CD8-positive, alpha-beta memory T cell (primary cell): ENCODE results near the gene TMEM37. TPM values are rescaled to one million over a fixed set of nuclear protein-coding genes. Genes with fewer than 3 reads are reported as not detected.
A peak's percentile ranks its signal among the peaks of the same experiment; 100 is the strongest.

Source experiments
- CTCF ChIA-PET: fragments of 350-600 bp; sonication (Branson Sonifier 250); formaldehyde crosslinking; loops from one replicate; lab custom pipeline; 2021; ENCODE audit warnings: antibody characterized with exemption; lab: Charles Lee
- POLR2A ChIA-PET: fragments of 350-600 bp; sonication (Branson Sonifier 250); formaldehyde crosslinking; loops from one replicate; lab custom pipeline; 2021; ENCODE audit warnings: antibody characterized with exemption; lab: Charles Lee
- DNase-seq, 5 donors: peaks; one replicate each; pipeline versions ENCODE4 v3.0.0 to v3.0.0-alpha.2; 2020 to 2022; ENCODE audit warnings: mixed read lengths in 1 of 5
- H3K27ac ChIP-seq: one replicate; pipeline ENCODE4 v1.7.0; 2013; ENCODE audit warnings: low read depth, mild to moderate bottlenecking, low read length, moderate library complexity
- H3K27me3 ChIP-seq: 2 replicates; pipeline ENCODE4 v1.7.0; 2013; ENCODE audit warnings: low read length, mild to moderate bottlenecking; ENCODE audit not compliant: insufficient read depth, poor library complexity, severe bottlenecking
- H3K36me3 ChIP-seq: 2 replicates; pipeline ENCODE4 v1.7.0; 2013; ENCODE audit warnings: mild to moderate bottlenecking, low read length, moderate library complexity; ENCODE audit not compliant: insufficient read depth
- H3K4me1 ChIP-seq: 2 replicates; pipeline ENCODE4 v1.7.0; 2013; ENCODE audit warnings: mild to moderate bottlenecking, low read length, moderate library complexity; ENCODE audit not compliant: insufficient read depth
- H3K4me3 ChIP-seq: 2 replicates; pipeline ENCODE4 v1.7.0; 2013; ENCODE audit warnings: mild to moderate bottlenecking, low read length
- H3K9me3 ChIP-seq: 2 replicates; pipeline ENCODE4 v1.7.0; 2013; ENCODE audit warnings: mild to moderate bottlenecking, low read length
- H3K27ac Mint-ChIP-seq, 8 donors: one replicate each; pipeline ENCODE4 v1.8.0; 2020 to 2021; ENCODE audit warnings: mixed read lengths in 8 of 8, mild to moderate bottlenecking in 6 of 8, inconsistent platforms in 3 of 8, moderate library complexity in 3 of 8
- H3K27me3 Mint-ChIP-seq, 2 donors: one replicate each; pipeline ENCODE4 v1.8.0; 2020 to 2021; ENCODE audit warnings: mixed read lengths in 2 of 2, mild to moderate bottlenecking in 1 of 2, moderate library complexity in 1 of 2
- H3K36me3 Mint-ChIP-seq, 3 donors: one replicate each; pipeline ENCODE4 v1.8.0; 2020 to 2021; ENCODE audit warnings: mixed read lengths in 3 of 3, inconsistent platforms in 1 of 3, mild to moderate bottlenecking in 1 of 3
- H3K4me1 Mint-ChIP-seq, 3 donors: one replicate each; pipeline ENCODE4 v1.8.0; 2020 to 2021; ENCODE audit warnings: mixed read lengths in 3 of 3, inconsistent platforms in 1 of 3, mild to moderate bottlenecking in 1 of 3
- H3K4me3 Mint-ChIP-seq, 7 donors: one replicate each; pipeline ENCODE4 v1.8.0; 2020 to 2021; ENCODE audit warnings: mixed read lengths in 7 of 7, mild to moderate bottlenecking in 6 of 7, moderate library complexity in 4 of 7, inconsistent platforms in 2 of 7
- H3K9me3 Mint-ChIP-seq, 5 donors: one replicate each; pipeline ENCODE4 v1.8.0; 2020 to 2022; ENCODE audit warnings: mixed read lengths in 5 of 5, mild to moderate bottlenecking in 3 of 5, moderate library complexity in 2 of 5, inconsistent platforms in 1 of 5
- polyA plus RNA-seq: library from polyadenylated mRNA; unstranded; fragments of 300-500 nt; fragmentation: Illumina TruSeq; gene quantifications from one replicate; pipeline ENCODE4 v1.2.3, GENCODE V29; 2021
- total RNA-seq, 2 experiments: library from RNA; stranded (reverse); gene quantifications; one replicate each; pipeline ENCODE4 v1.2.3, GENCODE V29; 2021

TMEM37 gene
- total and polyA plus RNA-seq, 3 experiments from 2014 or later = not detected

DNA sequence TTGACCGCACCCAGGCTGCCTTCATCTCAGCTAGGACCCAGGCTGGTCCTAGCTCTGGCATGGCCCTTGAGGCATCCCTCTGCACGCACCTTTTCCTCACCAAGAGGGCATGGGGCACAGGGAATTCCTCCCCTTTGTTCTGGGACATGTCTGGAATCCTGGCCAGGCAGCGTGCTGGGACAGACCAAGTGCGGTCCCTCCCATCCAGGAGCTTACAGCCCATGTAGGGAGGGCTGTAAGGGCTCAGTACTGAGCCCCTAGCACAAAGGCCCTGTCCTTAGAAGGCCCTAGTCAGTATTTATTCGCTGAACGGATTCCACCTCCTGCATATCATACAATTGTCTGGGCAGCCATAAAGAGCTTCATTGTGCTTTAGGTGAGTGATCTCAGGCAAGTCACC lies 3.0 kb downstream of the TMEM37 start:
- ChIA-PET POLR2A (no interaction called here), CTCF (no interaction called here)
- Histone ChIP-seq H3K36me3 (no peaks in the 10 kb centered on the region), H3K27me3 (peaks cover 11% of the 10 kb centered on the region), H3K27ac (no peak overlapping the region), H3K4me3 (no peak overlapping the region), H3K9me3 (no peaks in the 10 kb centered on the region), H3K4me1 (no peaks in the 10 kb centered on the region)
- peaks cover 4 to 9% (median 8%) of the 10 kb centered on the region in 3 donors for H3K4me1 Mint-ChIP-seq
- no peak overlapping the region for H3K27ac Mint-ChIP-seq
- H3K27me3 Mint-ChIP-seq = peaks cover 29 to 65% of the 10 kb centered on the region in 2 donors
- H3K36me3 Mint-ChIP-seq = no peaks in the 10 kb centered on the region
- no peaks in the 10 kb centered on the region for H3K9me3 Mint-ChIP-seq
- H3K4me3 Mint-ChIP-seq = no peak overlapping the region
- no peak for DNase-seq

DNA sequence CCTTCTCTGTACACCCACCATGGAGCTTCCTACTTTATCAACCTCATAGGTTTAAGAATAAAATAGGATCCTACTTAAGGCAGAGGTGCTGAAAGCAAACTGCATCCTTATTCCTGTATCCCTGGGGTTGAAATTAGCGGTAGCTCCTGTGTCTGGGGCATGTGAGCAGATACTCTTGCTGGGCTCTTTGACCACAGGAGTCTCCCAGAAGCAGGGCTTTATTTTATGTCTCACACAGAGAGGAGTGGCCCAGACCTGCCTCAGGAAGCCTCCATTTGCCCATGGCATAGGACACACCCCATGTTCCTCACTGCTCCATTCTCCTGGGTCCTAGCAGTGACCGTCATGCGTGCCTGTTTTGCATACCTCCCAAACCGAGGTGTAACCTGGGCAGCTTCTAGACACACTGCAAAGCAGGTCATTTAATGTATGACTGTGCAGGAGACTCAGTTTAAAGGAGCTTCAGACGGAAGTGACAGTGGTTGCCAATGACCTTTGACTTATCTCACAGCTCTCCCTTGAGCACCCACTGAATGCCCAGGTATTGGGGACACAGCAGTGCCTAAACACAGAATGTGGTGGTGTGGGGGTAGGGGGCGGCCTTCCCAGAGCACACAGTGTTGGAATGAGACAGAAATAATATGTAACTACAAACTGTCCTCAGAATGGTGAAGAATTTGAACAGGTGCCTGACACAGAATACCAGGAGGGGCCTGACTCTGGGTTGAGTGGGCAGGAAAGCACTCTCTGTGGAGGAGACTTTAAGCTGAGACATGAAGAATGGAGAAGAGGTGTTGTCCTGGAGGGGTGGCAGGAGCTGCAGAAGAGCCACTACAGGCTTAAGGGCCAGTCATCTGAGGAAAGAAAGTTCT lies 3.7 kb downstream of the TMEM37 start:
- no peaks in the 10 kb centered on the region for H3K36me3 Mint-ChIP-seq
- no peak for DNase-seq
- H3K9me3 Mint-ChIP-seq = no peaks in the 10 kb centered on the region
- Histone ChIP-seq H3K4me1 (no peaks in the 10 kb centered on the region), H3K36me3 (no peaks in the 10 kb centered on the region), H3K27me3 (peaks cover 8% of the 10 kb centered on the region), H3K4me3 (no peak overlapping the region), H3K27ac (no peak overlapping the region), H3K9me3 (no peaks in the 10 kb centered on the region)
- peaks cover 24 to 60% of the 10 kb centered on the region in 2 donors for H3K27me3 Mint-ChIP-seq
- ChIA-PET POLR2A (no interaction called here), CTCF (no interaction called here)
- no peak overlapping the region for H3K4me3 Mint-ChIP-seq
- no peak overlapping the region for H3K27ac Mint-ChIP-seq
- peaks cover 4 to 9% (median 8%) of the 10 kb centered on the region in 3 donors for H3K4me1 Mint-ChIP-seq

DNA sequence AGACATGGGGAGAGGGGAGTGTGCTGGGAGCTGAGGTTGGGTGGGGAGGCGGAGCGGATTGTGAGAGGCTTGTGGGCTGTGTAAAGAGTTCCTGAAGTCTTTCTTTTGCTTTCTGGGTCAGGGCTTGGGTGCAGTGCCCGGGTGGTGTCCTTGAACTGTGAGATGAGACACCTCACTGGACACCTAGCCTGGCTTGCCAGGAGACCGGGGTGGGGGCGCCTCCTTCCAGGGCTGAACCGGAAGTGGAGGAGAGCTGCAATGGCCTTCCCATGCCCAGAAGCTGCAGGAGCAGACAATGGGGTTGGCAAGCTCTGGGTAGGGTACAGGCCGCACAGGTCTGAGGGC lies 4.3 kb downstream of the TMEM37 start:
- H3K36me3 Mint-ChIP-seq = no peaks in the 10 kb centered on the region

DNA sequence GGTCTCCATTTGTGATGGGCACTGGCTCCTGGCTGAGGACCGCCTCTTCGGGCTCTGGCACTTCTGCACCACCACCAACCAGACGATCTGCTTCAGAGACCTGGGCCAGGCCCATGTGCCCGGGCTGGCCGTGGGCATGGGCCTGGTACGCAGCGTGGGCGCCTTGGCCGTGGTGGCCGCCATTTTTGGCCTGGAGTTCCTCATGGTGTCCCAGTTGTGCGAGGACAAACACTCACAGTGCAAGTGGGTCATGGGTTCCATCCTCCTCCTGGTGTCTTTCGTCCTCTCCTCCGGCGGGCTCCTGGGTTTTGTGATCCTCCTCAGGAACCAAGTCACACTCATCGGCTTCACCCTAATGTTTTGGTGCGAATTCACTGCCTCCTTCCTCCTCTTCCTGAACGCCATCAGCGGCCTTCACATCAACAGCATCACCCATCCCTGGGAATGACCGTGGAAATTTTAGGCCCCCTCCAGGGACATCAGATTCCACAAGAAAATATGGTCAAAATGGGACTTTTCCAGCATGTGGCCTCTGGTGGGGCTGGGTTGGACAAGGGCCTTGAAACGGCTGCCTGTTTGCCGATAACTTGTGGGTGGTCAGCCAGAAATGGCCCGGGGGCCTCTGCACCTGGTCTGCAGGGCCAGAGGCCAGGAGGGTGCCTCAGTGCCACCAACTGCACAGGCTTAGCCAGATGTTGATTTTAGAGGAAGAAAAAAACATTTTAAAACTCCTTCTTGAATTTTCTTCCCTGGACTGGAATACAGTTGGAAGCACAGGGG lies 5.5 kb downstream of the TMEM37 start:
- Histone ChIP-seq H3K9me3 (no peaks in the 10 kb centered on the region), H3K27ac (no peak overlapping the region), H3K36me3 (no peaks in the 10 kb centered on the region), H3K4me3 (no peak overlapping the region), H3K27me3 (peaks cover 11% of the 10 kb centered on the region), H3K4me1 (no peaks in the 10 kb centered on the region)
- H3K4me1 Mint-ChIP-seq = peaks cover 0 to 4% (median 2%) of the 10 kb centered on the region in 3 donors
- H3K4me3 Mint-ChIP-seq = no peak overlapping the region
- H3K36me3 Mint-ChIP-seq = no peaks in the 10 kb centered on the region
- no peak for DNase-seq
- CTCF ChIA-PET = no interaction called here
- no peaks in the 10 kb centered on the region for H3K9me3 Mint-ChIP-seq
- no peak overlapping the region for H3K27ac Mint-ChIP-seq
- POLR2A ChIA-PET = no interaction called here
- H3K27me3 Mint-ChIP-seq = peaks cover 21 to 50% of the 10 kb centered on the region in 2 donors

More for the DNA sequence above, 4.3 kb downstream of the TMEM37 start:
- DNase-seq = no peak
- Histone ChIP-seq H3K4me1 (no peaks in the 10 kb centered on the region), H3K4me3 (no peak overlapping the region), H3K27me3 (peaks cover 11% of the 10 kb centered on the region), H3K27ac (no peak overlapping the region), H3K9me3 (no peaks in the 10 kb centered on the region), H3K36me3 (no peaks in the 10 kb centered on the region)
- Mint-ChIP-seq H3K9me3 (no peaks in the 10 kb centered on the region), H3K4me3 (no peak overlapping the region), H3K27ac (no peak overlapping the region), H3K27me3 (peaks cover 23 to 56% of the 10 kb centered on the region in 2 donors), H3K4me1 (peaks cover 4 to 9% (median 8%) of the 10 kb centered on the region in 3 donors)
- ChIA-PET POLR2A (no interaction called here), CTCF (no interaction called here)

DNA sequence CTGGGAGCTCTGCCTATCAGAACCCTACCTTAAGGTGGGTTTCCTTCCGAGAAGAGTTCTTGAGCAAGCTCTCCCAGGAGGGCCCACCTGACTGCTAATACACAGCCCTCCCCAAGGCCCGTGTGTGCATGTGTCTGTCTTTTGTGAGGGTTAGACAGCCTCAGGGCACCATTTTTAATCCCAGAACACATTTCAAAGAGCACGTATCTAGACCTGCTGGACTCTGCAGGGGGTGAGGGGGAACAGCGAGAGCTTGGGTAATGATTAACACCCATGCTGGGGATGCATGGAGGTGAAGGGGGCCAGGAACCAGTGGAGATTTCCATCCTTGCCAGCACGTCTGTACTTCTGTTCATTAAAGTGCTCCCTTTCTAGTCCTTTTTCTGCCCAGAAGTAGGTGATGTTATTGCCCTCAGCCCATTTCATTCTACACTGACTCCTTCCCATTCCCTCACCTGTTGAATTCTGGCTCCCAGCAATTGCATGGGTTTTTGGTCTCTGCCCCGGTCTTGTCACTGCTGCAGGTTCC lies 6.5 kb downstream of the TMEM37 start:
- H3K4me3 ChIP-seq = no peak overlapping the region
- ChIA-PET CTCF (no interaction called here), POLR2A (no interaction called here)
- no peaks in the 10 kb centered on the region for H3K9me3 Mint-ChIP-seq
- no peaks in the 10 kb centered on the region for H3K36me3 Mint-ChIP-seq
- H3K27me3 ChIP-seq = peaks cover 5% of the 10 kb centered on the region
- H3K9me3 ChIP-seq = no peaks in the 10 kb centered on the region
- DNase-seq = no peak
- H3K27ac ChIP-seq = no peak overlapping the region
- peak overlapping the region in 1 of 7 donors; percentile 71 for H3K4me3 Mint-ChIP-seq
- H3K27ac Mint-ChIP-seq = peak overlapping the region in 1 of 8 donors; percentile 43
- peaks cover 15 to 39% of the 10 kb centered on the region in 2 donors for H3K27me3 Mint-ChIP-seq
- no peaks in the 10 kb centered on the region for H3K4me1 ChIP-seq
- no peaks in the 10 kb centered on the region for H3K4me1 Mint-ChIP-seq
- H3K36me3 ChIP-seq = no peaks in the 10 kb centered on the region

DNA sequence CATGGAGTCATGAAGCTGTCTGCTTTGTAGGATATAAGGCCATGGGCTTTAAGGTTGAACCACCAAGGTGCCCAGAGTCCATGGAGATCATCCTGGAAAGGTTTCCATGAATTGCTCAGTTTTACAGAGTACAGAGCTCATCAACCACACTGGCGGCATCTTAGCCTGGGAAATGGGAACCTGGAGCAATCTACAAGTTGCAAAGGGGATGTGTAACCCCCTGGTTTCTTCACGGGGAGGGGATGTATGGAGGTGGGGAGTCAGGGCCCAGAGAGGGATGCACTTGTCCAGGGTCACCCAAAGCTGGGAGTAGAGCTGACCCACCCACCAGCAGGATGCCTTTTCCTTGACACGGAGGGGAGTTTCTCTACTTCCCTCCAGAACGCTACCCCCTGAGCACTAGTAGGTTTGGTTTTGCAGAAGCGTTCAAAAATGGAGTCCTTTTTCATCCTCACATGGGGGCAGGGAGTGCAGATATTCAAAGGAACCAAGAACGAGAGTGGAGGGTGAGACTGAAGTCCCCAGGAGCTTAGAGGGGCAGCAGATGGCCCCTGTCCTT lies 7.2 kb downstream of the TMEM37 start:
- POLR2A ChIA-PET = no interaction called here
- Mint-ChIP-seq H3K4me3 (peak overlapping the region in 1 of 7 donors; percentile 63), H3K36me3 (no peaks in the 10 kb centered on the region), H3K9me3 (no peaks in the 10 kb centered on the region), H3K4me1 (no peaks in the 10 kb centered on the region), H3K27ac (peak overlapping the region in 1 of 8 donors; percentile 43), H3K27me3 (peaks cover 12 to 33% of the 10 kb centered on the region in 2 donors)
- no peak for DNase-seq
- Histone ChIP-seq H3K27me3 (peaks cover 4% of the 10 kb centered on the region), H3K27ac (no peak overlapping the region), H3K4me3 (no peak overlapping the region), H3K36me3 (no peaks in the 10 kb centered on the region), H3K4me1 (no peaks in the 10 kb centered on the region), H3K9me3 (no peaks in the 10 kb centered on the region)
- CTCF ChIA-PET = no interaction called here

DNA sequence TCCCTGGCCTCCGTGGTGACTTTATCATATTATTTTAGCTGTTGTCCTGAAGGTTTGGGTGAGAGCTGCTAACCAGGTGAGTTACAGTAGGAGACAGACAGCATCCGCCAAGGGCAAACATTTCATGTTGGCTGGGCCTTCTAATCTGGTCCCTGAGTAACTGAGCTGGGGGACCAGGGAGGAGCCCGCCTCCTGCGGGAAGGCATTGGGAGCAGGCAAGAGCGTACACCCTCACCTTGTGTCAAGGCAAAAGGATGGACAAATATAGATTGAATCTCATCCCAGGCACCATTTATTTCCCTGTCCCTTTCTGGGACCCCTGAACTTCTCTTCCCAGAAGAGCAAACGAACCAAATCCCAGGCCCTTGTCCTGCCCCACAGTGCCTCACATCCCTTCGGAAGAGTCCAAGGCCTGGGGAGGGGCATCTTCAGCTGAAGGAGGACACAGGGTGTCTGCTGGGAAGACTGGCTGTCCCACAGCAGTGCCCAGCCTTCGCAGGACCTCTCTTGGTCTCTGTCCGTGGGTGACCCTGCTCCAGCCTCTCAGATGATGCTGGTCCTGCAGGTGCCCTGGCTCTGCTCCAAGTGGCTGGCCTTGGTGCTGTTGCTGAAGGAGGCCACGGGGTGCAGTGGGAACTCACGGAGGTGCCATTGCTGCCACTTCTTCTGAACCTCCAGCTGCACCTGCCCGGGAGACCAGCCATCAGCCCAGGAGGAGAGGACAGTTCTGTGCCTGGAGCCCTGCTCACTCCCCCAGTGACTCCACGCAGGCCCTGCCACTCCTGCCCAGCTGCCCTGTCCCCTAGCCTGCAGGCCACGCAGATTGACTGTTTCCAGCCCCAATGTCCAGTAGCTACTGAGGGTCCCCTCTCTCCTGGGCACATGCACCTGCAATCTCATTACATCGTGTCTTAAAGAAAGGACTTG lies 8.2 kb downstream of the TMEM37 start:
- Histone ChIP-seq H3K4me3 (no peak overlapping the region), H3K9me3 (no peaks in the 10 kb centered on the region), H3K27ac (no peak overlapping the region), H3K4me1 (no peaks in the 10 kb centered on the region), H3K36me3 (no peaks in the 10 kb centered on the region), H3K27me3 (peaks cover 4% of the 10 kb centered on the region)
- no peak for DNase-seq
- peaks cover 12 to 26% of the 10 kb centered on the region in 2 donors for H3K27me3 Mint-ChIP-seq
- CTCF ChIA-PET = no interaction called here
- no peaks in the 10 kb centered on the region for H3K9me3 Mint-ChIP-seq
- H3K4me1 Mint-ChIP-seq = no peaks in the 10 kb centered on the region
- H3K4me3 Mint-ChIP-seq = no peak overlapping the region
- no peaks in the 10 kb centered on the region for H3K36me3 Mint-ChIP-seq
- POLR2A ChIA-PET = no interaction called here
- H3K27ac Mint-ChIP-seq = no peak overlapping the region
